ENCODE results near the gene UHRF2.

DNA sequence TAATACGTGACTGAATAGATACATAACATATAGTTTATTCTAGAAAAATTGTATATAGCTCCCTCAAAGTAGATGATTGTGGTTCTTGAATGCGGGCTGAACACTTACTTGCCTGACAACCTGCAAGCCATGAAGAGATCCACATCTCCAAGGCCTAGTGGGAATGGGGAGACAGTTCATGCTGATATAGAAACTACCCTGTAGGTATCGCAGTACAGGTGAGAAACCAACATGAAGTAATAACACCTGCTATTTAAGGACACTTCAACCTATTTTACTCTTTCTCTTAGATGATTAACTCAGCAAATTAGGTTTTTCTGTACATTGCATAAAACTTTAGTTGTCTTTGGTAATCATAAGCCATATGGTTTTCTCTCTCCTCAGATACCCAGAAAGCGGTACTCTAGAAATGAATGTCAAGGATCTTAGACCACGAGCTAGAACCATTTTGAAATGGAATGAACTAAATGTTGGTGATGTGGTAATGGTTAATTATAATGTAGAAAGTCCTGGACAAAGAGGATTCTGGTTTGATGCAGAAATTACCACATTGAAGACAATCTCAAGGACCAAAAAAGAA, 47.3 kb downstream of the UHRF2 start:
- no peak for TF ChIP-seq ZNF274 (IDR thresholded peaks at IDR 0.05; ENCODE audit: low read depth, low read length)
- no peak for TF ChIP-seq YY1 (IDR thresholded peaks at IDR 0.05; ENCODE audit: insufficient read depth, insufficient read length)
